Stimulated activated CD4-positive, alpha-beta T cell treated with anti-CD3 and anti-CD28 coated beads, TNF-alpha, amount 100 ng/mL, for 24 hours (primary cell): ENCODE data around the gene MAP2K1.
"Not testable (repeated sequence)": the region's sequence is repeated elsewhere in the genome, so short reads cannot be mapped to it uniquely, and the experiment has no call there.

Experiments used
- DNase-seq, 3 experiments: peaks; one replicate each; pipeline ENCODE4 v3.0.0-alpha.2; 2020; ENCODE audit warnings: low read depth in 3 of 3

Gene MAP2K1

DNA sequence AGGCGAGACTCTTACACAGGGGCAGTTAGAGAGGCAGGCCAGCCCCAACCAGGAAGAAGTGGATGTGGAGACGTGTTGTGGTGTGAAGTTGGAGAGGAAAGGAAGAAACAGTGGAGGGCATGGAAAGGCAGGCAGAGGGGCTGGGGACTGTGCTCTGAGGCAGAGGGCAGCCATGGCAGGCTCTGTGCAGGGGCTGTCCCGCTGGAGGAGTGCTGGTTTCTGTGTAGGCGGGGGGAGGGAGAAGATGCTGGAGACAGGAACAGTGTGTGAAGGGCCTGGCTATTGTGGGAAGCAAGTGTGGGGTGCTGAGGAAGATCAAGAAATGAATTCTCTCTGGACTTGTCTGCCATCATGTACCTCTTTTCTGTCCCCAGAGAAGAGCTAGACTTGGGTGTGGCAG, 89.8 kb downstream of the MAP2K1 start:
- DNase-seq = no peak

DNA sequence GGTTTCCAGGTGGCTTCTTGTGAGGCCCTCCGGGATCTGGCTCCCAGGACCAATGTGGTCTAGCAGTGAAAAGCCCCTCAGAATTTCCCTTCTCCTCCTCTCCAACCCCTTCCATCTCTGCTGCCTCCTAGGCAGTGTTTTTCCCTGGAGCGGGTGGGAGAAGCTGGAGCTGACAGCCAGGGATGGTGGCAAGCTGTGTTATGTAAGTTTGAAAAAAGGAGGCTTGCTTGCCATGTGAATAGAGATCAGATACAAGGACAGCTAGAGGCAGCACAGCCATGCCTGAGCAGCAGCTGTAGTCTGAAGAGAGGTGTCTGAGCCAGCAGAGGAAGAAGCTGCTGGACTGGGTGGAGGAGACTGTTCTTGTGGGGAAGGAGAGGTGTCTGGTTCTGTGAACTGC, 90.3 kb downstream of the MAP2K1 start:
- DNase-seq = no peak

DNA sequence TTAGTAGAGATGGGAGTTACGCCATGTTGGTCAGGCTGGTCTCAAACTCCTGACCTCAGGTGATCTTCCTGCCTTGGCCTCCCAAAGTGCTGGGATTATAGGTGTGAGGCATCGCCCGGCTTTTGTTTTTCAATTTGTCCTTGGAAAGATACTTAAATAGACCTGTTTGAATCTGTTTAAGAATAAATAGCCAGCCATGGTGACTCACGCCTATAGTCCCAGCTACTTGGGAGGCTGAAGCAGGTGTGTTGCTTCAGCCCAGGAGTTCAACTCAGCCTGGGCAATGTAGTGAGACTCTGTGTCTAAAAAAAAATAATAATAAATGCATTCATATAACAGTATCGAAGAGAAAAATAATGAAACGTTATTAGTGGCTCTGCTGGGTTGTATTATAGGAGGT, 93.6 kb downstream of the MAP2K1 start:
- no peak for DNase-seq

DNA sequence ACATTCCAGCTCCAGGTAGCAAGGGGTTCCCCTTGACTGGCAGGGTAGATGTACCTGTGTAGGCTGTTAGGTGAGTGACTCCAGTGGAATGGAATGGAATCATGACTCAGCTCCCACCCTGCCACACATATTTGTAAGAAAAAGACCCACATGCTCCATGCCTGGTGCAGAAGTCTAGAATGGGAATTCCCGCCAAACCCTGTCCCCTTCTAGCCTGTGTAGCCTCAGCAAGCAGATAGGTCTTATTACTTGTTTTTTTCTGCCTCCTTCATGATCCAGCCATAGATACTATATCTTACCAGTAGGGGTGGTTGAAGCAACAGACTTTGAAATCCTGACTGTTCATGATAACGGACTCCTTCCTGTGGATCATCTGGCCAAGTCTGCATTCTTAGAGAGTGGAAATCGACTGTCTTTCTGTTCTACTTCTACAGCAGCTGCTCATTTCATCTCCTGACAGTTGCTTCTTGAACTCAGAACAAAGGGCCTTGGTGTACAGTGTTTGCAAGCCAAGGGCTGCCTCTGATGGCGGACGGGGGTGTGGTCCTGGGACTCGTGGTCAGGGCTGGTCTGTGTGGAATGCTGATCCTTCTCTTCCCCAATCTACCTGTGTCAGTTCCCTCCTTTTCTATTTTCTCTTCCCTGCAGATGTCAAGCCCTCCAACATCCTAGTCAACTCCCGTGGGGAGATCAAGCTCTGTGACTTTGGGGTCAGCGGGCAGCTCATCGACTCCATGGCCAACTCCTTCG, 94.6 kb downstream of the MAP2K1 start:
- DNase-seq = no peak

DNA sequence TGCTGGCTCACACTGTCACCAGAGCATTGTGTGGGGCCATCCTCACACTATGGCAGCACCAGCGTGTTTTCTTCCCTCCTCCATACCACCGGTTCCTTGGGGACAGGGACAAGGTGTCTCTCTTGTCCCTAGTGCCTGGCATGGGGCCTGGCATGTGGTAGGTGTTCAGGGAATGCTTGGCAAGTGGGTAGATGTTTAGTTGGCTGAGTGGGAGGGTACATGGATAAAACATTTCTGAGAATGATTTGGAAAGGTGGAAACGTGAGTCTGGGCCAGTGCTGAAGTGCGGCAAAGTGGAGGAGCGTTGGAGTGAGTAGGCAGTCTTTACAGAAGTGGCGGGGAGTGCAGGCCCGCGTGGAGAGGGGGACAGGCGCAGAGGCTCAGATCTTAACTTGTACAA, 95.8 kb downstream of the MAP2K1 start:
- DNase-seq = no peak

DNA sequence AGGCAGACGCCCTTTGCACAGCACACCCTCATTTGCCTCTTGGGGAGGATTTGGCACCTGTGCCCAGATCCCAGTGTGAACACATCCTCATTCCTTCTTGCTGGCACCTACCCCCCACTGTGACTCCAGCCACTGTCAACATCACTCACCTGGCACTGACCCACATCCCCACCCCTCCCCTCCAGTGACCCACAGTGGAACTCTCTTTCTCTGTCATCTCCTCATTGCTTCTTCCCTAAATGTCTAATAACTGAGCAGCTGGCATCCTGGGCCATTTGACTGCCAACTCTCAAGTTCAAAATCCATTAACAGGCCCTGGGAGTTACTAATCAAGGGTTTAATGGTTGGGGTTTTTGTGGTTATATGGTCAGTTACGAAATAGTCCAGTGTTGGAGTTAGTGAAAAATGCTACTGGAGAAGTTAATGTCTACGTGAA, 96.4 kb downstream of the MAP2K1 start:
- DNase-seq = no peak

DNA sequence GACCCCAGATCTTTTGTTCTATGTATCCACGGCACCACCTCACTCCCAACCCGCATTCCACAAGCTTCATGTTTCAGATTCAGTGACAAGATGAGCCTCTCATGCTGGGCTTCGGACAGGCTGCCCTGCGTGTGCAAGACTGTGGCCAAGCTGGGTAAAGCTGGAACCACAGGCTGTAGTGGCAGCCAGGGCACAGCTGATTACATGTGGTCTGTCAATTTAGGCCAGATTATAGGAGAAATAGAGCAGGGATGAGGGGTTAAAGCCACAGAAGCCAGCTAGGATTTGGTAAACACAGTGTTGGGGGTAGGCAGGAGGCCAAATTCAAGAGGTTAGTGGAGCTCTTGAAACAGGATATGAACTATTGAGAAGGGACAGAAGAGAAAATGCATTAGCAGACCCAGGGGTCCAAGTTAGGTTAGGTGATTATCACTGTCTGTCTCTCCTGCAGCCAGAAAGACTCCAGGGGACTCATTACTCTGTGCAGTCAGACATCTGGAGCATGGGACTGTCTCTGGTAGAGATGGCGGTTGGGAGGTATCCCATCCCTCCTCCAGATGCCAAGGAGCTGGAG, 97.9 kb downstream of the MAP2K1 start:
- DNase-seq = no peak

DNA sequence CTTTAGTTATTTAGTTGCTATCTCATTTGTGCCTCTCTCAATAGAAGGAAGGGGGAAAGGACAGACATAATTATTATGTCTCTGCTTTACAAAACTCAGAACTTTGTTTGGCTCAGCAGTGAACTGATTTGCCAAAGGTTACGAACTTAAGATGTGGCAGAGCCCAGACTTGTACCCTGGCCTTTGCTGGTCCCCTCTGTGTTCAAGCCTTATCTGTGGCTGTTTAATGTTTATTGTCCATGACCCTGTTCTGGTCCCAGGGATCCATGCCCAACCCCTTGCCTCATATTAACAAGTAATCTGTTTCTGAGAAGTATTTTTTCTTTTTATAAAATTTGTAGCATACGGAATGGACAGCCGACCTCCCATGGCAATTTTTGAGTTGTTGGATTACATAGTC, 100.2 kb downstream of the MAP2K1 start:
- DNase-seq = no peak

DNA sequence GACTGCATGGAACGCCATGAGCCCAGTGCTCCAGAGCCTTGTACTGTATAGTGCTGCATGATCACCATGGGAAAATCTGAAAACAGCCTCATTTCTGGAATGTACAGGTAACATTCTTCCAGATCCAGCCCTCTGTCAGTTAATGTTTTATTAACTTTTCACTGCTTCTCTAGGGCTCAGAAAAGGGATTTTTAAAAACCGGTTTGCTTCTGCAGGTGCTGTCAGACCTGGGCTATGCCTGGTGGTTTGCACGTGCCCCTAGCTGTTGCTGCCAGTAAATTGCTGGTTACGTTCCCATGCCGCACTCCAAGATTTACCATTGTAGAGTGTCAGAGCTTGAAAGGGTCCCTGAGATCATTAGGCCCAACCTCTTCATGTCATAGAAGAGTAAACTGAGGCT, 101.8 kb downstream of the MAP2K1 start:
- DNase-seq = no peak

DNA sequence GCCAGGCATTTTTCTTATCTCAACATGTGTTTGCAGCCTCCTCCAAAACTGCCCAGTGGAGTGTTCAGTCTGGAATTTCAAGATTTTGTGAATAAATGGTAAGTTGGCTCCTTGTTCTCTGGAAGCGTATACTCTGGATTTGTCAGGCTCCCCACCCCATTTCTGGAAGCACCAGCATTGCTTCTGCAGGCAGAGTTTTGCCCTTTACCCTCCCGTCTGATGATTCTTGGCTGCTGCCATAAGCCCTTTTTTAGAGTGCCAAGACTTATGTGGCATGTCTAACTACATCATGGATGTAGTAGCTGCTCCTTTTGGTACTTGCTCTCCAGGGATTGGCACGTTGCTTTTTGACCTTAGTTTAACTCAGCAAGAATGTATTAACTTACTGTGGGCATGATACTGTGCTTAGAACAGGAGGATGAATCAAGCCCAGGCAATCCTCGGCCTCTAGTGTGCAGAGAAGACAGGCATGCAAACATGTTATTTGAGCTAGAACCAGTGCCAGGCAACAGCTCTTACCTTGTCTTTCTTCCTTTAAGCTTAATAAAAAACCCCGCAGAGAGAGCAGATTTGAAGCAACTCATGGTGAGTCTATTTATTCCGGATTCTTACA, 102.6 kb downstream of the MAP2K1 start:
- DNase-seq = no peak

DNA sequence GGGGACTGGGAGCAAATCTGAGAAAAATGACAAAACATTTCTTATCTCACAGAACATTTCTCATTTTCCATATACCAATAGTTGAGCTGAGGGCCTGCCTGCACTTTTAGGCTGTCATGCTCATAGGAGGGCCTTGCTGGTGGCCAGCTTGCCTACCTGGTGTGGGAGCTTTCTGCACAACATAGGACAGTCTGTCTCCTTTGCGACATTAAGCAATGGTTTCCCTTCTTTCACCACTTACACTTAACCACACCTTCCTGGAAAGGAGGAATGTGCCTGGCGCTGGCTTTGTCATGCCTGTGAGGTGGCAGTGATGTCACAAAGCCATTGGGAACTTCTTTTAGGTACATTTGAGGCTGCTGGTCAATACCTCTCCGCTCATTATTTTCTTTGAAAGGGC, 105.1 kb downstream of the MAP2K1 start:
- DNase-seq = no peak

DNA sequence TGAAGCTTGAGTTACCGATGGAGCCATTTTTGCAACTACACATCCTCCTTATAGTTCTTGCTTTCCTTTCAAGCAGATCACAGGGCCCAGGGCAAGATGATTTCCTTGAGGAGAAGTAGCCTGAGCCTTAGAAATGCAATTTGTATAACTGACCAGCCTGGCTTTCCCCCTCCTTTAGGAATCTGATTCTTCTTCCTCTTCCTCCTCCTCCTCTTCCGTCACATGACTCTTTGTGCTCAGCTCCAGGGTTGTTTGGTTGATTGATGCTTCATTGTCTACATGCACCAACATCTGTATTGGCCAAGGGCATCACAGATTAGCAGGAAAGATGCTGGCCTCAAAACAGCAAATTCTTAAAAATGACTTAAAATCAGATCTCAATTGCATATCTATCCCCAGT, 107.5 kb downstream of the MAP2K1 start:
- DNase-seq = no peak

DNA sequence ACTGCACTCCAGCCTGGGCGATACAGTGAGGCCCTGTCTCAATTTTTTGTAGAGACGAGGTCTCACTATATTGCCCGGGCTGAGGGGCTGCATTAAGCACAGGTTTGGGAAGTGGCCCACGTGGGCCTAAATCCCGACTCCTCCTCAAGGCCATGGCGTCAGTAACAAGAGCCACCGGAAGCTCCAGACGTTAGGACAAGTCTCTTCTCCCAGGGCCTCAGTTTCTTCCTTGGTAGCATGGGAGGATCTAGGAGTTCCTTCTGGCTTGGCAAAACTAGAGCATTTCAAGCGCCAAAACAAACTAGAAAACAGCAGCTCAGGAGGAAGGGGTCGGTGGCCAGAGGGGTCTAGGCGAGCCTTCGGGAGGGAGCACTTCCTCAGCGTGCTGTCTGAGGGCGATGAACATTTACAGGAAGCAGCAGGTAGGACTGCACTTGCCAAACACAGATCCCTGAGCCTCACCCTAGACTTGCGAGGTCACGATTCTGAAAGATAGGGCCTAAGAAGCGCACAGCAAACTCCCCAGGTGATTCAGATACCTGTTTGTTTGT, 110.3 kb downstream of the MAP2K1 start:
- no peak for DNase-seq

DNA sequence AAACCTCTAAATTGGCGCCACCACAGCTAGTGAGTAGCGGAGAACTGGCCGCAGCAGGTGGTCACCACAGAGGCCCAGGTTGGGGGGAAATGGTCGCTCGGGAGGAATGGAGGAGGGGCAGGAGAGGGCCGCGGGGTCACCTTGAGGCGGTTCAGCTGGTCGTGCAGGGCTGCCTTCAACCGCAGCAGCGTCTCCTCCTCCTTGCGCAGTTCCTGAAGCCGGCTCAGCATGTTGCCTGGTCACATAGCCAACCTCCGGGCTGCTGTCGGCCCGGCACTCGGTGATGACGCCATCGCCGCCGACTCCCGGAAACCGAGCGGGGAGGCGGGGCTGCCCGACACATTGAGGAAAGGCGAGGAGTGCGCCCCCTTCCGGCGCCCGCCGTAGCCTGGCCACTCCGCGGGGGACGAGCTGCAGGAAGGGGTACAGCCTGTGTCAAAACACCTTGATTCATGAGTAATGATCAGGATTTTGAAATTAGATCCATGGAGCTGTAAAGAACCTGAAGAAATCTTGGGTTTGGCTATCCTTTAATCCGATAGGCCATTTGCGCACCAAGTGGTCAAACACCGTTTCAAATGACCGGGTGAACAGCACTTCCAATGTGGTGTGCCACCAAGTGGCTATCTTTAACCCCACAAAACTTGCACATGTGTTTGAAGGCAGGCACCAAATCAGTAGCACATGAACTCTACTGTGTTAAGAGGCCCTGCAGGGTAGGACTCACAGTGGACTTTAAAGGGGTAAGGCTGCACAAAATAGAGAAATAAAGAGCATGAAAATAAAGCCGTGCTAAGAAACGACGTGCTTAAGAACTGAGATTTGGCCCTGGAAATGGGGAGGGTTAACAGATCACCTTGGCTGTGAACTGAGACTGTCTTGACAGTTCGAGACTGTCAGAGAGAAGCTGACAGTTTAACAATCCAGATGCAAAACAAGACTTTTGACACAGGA, 111.1 kb downstream of the MAP2K1 start, which contains the start of gene SNAPC5:
Gene SNAPC5, minus strand, starts transcription at position 261 of the 954 bp plus-strand sequence. Its CDS starts 31 bp downstream, at position 230.
- DNase-seq = peak; percentile 95 to 98 (median 98)

DNA sequence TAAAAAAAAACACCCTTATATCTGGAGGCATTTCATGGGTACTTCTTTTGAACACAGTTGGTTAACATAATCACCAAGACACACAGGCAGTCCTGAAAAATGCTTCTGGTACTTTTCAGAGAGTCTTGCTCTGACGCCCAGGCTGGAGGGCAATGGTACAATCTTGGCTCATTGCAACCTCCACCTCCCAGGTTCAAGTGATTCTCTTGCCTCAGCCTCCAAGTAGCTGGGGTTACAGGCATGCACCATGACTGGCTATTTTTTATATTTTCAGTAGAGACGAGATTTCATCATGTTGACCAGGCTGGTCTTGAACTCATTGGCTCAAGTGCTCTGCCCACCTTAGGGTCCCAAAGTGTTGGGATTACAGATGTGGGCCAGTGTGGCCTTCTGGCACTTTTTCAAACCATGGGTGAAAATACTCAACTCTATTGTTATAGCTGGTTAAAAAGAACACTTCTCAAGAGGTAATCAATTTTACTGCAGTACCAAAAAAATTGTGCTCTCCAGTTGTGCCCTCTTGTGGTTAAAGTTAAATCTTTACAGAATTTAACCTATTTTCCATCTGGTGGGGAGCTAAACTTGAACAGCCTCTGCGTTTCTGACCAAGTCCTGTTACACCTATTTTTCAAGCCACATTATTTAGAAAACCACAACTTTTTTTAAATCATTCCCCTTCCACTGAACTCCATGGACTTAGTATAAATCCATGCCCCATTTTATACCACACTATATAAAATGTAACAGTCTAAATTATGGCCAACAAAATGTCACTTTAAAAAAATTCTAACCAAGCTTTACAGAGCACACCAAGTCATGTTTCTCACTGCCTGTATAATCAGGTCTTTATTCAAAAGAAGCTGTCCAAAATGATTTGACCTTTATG, 112.0 kb downstream of the MAP2K1 start:
- no peak for DNase-seq

DNA sequence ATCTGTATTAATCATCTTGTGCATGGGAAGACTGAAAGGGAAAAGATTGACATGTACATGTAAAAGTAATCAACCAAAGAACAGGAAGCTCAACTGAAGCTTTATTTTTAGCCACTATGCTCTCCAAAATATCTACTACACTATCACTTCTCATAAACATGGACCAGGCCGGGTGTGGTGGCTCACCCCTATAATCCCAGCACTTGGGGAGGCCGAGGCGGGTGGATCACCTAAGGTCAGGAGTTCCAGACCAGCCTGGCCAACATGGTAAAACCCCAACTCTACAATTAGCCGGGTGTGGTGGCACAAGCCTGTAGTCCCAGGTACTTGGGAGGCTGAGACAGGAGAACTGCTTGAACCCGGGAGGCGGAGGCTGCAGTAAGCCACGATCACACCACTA, 113.6 kb downstream of the MAP2K1 start:
- DNase-seq = not testable (repeated sequence)

DNA sequence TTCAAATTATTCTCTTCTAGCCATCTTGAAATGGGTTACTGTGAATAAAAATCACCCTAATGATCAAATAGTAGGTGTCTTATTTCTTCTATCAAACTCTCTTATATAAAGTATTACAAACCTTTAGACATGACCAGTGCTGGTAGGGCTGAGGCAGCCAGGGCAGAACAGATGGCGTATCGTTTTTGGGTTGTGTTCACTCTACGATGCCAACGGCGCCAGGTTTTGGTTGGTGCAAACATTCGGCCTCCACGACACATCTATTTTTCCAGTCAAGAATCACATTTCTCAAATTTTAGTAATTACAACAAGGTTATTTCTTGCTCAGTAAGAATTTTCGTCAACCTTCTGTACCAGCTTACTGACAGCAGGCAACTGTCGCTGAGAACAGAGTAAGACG, 115.8 kb downstream of the MAP2K1 start:
- no peak for DNase-seq

DNA sequence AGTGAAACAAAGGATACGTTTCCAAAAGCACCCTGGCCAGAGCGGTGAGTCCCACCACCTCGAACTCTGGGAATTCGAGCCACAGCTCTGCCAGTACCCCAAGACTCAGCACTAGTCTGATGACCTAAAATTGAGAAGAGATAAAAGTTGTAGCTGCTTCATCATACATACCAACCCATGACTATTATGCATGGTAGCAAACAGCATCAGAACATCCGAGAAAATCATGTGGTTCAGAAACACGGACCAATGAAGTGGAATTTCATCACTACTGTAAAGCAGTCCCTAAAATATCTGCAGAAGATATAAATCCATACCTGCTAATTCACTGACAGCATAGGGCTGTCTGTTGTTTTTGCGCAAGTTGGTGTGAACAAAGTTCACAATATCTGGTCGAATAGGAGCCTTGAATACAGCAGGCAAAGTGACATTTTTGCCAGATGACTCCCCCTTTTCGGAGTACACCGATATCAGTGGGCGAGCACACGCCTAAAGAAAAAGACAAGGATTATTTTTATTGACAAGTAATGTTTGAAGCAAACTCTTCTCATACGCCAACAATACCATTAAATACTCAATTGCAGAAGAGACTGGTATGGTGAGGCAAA, 116.4 kb downstream of the MAP2K1 start:
- DNase-seq = not testable (repeated sequence)

DNA sequence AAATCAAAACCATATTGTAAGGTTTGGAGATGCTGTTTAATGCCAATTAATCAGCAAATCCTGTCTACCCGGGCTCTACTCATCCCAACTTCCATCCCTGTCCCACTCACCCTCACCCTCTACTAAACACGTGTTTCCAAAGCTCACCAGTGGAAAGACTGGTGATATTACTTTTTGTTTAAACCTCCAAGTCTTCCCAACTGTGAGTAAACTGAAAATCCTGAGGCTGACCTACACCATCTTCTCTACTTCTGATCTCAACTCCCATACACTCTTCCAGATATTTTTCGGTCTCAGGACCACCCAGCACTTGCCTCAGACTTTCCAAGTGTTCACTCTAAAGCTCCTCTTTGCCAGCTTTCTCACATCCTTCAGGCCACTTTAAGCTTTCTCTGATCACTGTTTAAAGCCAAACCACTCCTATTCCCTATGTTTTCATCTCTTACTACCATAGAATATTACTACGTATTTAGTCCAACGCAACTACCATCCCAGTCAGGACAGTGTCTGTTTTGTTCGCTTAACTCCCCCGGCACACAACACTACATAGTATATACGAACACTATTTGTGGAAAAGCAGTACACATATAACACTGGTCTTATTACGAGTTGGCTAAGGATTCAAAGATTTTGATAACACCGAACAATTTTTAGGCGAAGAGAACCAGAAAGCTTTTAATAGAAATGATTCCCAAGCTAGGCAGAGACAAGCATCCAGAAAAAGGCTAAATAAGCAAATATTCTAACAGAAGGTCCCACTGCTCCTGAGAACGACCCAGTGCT, 117.3 kb downstream of the MAP2K1 start:
- DNase-seq = no peak
